GM12878 (cell line): Measurements from ENCODE around the gene NAA20.

Experiments used
- FOS ChIP-seq: IDR thresholded peaks from 3 replicates; pipeline ENCODE4 v1.6.1; 2011; ENCODE audit warnings: borderline replicate concordance; ENCODE audit not compliant: insufficient read length; ENCODE audit errors: extremely low read depth
- POLR2A ChIP-seq: IDR thresholded peaks from 2 replicates; pipeline ENCODE4 v1.6.1; 2011; ENCODE audit warnings: low read depth, mild to moderate bottlenecking, low read length
- POLR2AphosphoS5 ChIP-seq: IDR thresholded peaks from 2 replicates; pipeline ENCODE4 v1.6.1; 2011; ENCODE audit warnings: mild to moderate bottlenecking, low read length, inconsistent platforms
- RAD21 ChIP-seq: IDR thresholded peaks from 2 replicates; pipeline ENCODE4 v1.6.1; 2011; ENCODE audit warnings: mild to moderate bottlenecking, low read depth, low read length, moderate library complexity; ENCODE audit not compliant: insufficient read depth
- STAT3 ChIP-seq: IDR thresholded peaks from 2 replicates; pipeline ENCODE4 v1.6.1; 2011; ENCODE audit warnings: low read depth, low read length, improper control_type of control experiment
- TF ChIP-seq, protein P1 (sequence below): IDR thresholded peaks from 2 replicates; pipeline ENCODE4 v1.6.1; 2011; ENCODE audit warnings: mild to moderate bottlenecking, low read depth, low read length, moderate library complexity; ENCODE audit not compliant: insufficient replicate concordance
- TF ChIP-seq, protein P2 (sequence below): IDR thresholded peaks from 2 replicates; pipeline ENCODE4 v1.6.1; 2012; ENCODE audit warnings: low read depth, low read length, improper control_type of control experiment

DNA sequence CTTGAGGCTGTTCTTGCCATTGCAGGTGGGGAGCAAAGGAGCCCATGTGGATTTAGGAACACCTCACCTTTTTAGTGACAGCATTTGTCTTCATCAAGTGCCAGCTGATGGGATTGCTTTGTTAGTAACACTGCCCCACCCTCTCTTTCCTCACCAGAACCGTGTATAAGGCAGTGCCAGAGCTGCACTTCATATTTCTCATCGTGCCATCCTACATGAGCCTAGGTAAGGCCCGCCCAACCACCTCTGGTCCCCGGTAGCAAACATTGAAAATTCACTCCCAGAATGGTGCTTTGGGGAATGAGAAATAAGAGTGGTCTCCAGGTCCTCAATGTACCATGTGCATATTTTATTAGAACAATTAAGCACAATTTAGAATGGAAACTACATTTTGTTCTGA is 57.9 kb downstream of the NAA20 start:
- no peak for TF ChIP-seq POLR2AphosphoS5
- no peak for TF ChIP-seq FOS
- TF ChIP-seq, protein P1, sequence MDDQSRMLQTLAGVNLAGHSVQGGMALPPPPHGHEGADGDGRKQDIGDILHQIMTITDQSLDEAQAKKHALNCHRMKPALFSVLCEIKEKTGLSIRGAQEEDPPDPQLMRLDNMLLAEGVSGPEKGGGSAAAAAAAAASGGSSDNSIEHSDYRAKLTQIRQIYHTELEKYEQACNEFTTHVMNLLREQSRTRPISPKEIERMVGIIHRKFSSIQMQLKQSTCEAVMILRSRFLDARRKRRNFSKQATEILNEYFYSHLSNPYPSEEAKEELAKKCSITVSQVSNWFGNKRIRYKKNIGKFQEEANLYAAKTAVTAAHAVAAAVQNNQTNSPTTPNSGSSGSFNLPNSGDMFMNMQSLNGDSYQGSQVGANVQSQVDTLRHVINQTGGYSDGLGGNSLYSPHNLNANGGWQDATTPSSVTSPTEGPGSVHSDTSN: no peak
- no peak for TF ChIP-seq POLR2A
- TF ChIP-seq, protein P2, sequence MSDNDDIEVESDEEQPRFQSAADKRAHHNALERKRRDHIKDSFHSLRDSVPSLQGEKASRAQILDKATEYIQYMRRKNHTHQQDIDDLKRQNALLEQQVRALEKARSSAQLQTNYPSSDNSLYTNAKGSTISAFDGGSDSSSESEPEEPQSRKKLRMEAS: no peak
- TF ChIP-seq STAT3: no peak
- TF ChIP-seq RAD21: no peak
